Hematopoietic multipotent progenitor cell (in vitro differentiated cells): Measurements from ENCODE around the gene MTA3. TPM values are rescaled to one million over a fixed set of nuclear protein-coding genes. Genes with fewer than 3 reads are reported as not detected.
"Not testable (repeated sequence)": the region's sequence is repeated elsewhere in the genome, so short reads cannot be mapped to it uniquely, and the experiment has no call there.

Experiments
- DNase-seq, 3 donors: peaks; one replicate each; pipeline ENCODE4 v3.0.0-alpha.2; 2011 to 2015; ENCODE audit warnings: low read depth in 2 of 3, low spot score in 2 of 3
- total RNA-seq: library from RNA; depleted of rRNA; stranded (reverse); fragments of >200 nt; gene quantifications from one replicate; pipeline ENCODE4 v1.2.3, GENCODE V29; 2012

Gene MTA3
- total RNA-seq, 1 donor: 3.5 TPM

DNA sequence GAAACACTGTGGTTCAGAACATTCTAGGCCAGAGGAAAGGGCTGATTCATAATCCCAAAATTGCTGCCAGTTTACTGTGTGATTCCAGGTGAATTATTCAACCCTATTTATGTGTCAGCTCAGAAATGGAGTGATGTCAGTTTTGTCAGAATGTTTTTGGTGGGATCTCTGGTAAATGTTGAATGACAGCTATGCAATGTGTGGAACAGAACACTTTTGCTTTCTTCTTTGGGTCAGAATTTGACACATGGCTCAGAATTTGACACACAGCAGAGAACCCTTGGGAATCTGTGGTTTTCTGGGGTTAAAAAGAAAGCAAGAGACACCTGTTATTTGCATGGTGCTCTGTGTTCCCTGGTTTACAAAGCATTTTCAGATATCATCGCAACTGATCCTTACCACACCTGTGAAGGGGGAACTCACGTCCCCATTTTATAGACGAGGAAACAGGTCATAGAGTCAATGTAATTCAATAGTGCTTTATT is 1.6 kb upstream of the MTA3 start:
- no peak for DNase-seq

DNA sequence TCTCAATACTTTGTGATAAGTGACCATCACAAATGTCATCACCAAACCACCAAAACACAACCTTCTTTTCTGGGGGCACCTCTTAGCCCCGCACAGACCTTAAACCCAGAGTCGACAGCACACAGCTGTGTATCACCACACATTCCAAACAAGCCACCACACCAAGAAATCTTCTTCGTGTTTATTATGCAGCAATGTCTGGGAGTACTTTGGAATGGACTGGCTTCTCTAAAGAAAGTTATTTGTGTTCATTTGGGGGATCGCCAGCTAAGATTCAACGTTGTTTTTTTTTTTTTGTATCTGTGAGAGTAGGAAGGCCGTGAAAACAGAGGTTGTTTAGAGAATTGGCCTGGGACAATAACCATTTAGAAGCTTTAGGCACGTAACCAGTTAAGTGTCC is 1.1 kb upstream of the MTA3 start:
- no peak for DNase-seq

GRCh38 chr2:42567806-42568400 is 529 bp upstream of the MTA3 start:
- DNase-seq: no peak

DNA sequence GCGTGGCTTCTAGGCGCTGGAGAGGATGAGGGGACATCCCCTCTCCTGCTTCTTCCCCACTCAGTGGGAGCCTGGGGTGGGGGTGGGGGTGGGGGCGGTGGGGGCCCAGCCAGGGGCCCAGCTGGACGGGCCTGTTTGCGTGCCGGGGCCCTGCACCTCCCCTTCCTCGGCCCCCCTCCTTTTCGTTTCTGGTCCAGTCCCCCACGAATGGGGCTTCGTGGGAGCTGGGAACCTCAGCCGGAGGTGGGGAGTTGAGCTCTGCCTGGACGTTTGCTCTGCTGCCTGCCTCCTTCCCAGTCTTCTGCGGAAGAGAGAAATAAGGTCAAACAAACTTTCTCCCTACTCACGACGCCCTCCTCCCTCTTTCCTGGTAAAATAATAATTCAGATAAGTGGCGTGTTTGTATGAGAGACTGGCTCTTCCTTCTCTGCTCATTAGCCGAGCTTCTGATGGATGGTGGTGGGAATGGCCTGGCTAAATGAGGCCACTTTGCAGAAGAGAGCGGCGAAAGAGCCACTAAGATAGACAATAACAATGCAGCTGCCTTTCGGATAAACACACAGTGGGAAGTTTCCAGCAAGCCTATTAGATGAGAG is 782 bp downstream of the MTA3 start:
- no peak for DNase-seq

GRCh38 chr2:42569883-42570282 is 1.5 kb downstream of the MTA3 start:
- DNase-seq: no peak

GRCh38 chr2:42572297-42573081 is 4.1 kb downstream of the MTA3 start:
- DNase-seq: no peak

GRCh38 chr2:42573256-42573655 is 4.8 kb downstream of the MTA3 start:
- DNase-seq: no peak

DNA sequence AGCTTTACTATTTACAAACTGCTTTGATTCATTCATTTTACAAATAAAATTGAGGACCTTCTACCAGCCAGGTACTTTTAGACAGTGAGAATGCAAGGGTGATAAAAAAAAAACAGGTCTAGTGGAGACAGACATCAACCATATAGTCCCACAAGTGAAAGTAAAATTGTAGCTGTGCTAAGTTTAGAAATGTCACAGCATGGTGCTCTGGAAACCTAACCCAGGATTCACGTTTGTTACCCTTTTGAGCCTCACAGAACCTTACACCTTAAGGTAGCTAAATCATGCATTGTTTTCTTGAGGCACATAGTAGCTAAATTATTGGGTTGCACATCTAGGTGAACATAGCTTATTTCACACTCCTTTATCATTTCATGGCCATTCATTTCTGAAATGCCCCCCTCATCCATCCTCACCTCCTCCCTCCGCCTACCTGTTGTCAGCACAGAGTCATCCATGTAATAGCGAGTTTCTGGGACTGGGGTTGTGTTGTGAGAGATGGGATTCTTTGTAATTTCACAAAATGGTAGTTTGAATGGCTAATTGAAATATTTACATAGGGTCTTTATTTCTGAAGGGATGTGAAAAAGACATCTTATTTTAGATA is 7.1 kb downstream of the MTA3 start:
- no peak for DNase-seq

DNA sequence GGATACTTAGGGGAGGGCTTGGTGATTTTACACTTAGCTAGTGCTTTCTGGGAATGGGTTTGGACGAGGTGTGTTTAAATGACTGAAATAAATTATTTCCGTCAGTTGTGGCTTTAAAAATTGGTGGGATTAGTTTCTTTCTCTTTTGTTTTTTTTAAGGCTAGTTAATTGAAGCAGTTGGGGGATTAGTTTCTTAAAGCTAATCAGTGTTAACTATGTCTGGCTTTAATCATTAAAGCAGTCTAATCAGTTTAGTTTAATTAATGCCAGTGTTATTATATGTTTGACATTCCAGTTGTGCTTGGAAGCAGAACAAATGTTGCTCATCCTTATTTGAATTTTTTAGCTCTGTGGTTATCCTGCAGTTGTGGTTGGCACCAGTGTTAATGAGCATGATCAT is 10.2 kb downstream of the MTA3 start:
- DNase-seq: no peak

DNA sequence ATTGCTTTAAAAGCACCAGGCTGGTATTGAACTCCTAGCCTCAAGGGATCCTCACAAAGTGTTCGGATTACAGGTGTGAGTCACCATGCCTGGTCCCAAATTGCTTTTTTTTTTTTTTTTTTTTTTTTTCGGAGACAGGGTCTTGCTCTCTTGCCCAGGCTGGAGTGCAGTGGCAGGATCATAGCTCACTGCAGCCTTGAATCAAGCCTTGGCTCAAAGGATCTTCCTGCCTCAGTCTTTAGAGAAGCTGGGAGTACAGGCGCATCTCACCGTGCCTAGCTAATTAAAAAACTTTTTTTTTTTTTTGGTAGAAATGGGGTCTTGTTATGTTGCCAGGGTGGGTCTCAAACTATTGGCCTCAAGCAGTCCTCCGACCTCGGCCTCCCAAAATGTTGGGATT is 12.8 kb downstream of the MTA3 start:
- DNase-seq: no peak

- not testable (repeated sequence) for DNase-seq
Measured at GRCh38 chr2:42584628-42585027, 16.2 kb downstream of the MTA3 start.

DNA sequence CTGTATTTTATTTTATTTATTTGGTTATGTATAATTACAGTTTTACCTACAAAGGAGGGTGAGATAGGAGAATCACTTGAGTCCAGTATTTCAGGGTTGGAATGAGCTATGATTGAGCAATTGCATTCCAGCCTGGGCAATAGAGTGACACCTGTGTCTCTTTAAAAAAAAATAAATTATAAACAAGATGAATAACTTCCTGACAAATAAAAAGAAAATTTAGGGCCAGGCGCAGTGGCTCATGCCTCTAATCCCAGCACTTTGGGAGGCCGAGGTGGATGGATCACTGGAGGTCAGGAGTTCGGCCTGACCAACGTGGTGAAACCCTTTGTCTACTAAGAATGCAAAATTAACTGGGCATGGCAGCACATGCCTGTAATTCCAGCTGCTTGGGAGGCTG is 17.3 kb downstream of the MTA3 start:
- DNase-seq: no peak

DNA sequence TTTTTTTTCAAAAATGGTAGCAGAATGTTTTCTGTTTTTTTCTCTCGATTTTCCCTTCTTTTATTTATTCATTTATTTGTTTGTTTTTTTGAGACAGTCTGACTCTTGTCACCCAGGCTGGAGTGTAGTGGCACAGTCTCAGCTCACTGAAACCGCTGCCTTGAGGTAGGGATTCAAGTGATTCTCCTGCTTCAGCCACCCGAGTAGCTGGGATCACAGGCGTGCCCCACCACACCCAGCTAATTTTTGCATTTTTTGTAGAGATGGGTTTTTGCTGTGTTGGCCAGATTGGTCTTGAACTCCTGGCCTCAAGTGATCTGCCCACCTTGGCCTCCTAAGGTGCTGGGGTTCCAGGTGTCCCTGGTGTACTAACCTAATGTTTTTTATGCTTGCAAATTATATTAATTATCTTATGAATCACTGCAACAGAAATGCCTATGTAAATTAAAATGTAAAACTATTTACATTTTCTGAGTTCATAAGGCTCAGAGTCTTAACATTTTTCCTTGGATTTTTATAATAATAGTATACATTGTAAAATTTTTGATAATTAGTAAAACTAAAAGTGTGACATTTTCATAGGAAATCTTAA is 19.2 kb downstream of the MTA3 start:
- no peak for DNase-seq

GRCh38 chr2:42588121-42588520 is 19.7 kb downstream of the MTA3 start:
- DNase-seq: no peak

DNA sequence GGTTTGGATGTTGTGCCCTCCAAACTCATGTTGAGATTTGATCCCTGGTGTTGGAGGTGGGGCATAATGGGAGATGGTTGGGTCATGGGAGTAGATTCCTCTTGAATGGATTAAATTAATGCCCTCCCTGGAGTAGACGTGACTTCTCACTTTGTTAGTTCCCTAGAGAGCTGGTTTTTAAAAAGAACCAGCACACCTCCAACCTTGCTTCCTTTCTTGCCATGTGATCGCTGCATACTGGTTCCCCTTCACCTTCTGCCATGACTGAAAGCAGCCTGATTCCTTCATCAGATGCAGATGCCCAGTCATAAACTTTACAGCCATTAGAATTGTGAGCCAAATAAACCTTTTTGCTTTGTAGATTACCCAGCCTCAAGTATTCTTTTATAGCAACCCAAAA is 21.7 kb downstream of the MTA3 start:
- no peak for DNase-seq

- no peak for DNase-seq
Measured at GRCh38 chr2:42593282-42593681, 24.9 kb downstream of the MTA3 start.

- DNase-seq: peak in 1 of 3 donors; percentile 12
Measured at GRCh38 chr2:42598656-42599055, 30.2 kb downstream of the MTA3 start.

- DNase-seq: no peak
Measured at GRCh38 chr2:42601076-42601475, 32.6 kb downstream of the MTA3 start.

DNA sequence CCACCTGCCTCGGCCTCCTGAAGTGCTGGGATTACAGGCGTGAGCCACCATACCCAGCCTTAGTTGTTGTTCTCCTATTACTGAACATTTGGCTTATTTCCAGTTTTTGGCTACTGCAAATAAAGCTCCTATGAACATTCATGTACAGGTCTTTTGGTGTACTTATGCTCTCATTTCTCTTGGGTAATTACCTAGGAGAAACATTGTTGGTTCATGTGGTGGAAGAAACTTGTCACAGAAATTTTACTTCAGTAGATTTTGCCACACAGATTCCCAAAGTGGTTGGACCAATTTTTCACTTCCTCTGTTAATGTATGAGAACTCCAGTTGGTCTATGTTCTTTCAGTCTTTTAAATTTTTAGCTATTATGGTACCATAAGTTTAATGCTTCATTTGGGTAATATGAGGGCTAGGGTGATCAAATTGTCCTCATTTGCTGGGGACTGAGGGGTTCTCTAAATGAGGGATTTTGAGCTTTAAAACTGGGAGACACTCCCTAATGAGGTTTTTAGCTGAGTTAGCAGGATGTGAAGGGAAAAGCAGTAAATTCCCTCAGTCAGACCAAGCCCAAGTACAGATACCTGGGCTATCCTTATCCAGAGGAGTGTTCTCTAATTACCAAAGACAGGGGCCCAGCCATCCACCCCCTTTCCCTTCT is 33.9 kb downstream of the MTA3 start:
- no peak for DNase-seq

DNA sequence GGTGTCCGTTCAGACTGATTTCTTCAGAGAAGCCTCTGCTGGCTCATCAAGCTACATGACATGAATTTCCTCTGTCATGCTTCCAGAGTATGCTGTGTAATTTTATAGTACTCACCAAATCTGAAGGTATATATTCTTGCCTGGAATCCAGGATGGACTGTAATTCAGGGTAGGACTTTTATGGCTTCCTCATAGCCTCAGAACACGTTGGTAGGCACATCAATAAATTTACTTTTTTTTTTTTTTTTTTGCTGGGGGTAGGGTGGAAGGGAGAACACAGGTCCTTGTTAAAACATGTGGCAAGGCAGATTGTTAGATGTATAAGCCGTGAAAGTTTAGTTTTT is 34.4 kb downstream of the MTA3 start:
- DNase-seq: no peak

GRCh38 chr2:42604341-42604867 is 36.0 kb downstream of the MTA3 start:
- not testable (repeated sequence) for DNase-seq
